Suprapubic skin (tissue), 4 donors: ENCODE data around the gene KBTBD12.

Experiments used
- EP300 ChIP-seq: sonication (generic); formaldehyde crosslinking; IDR thresholded peaks from one replicate; pipeline ENCODE4 v1.6.1; 2017; ENCODE audit warnings: antibody characterized with exemption
- POLR2AphosphoS5 ChIP-seq, 3 donors: sonication (generic); formaldehyde crosslinking; IDR thresholded peaks; one replicate each; pipeline ENCODE4 v1.6.1; 2017; ENCODE audit warnings: antibody characterized with exemption in 3 of 3
- TF ChIP-seq, protein P1 (sequence below), 2 donors: fragments of 200-600 bp in 1 of 2; fragments of 450-650 bp in 1 of 2; sonication (generic) in 1 of 2; IDR thresholded peaks; one replicate each; pipeline ENCODE4 v1.5.1; 2016 to 2019; ENCODE audit warnings: antibody characterized with exemption in 2 of 2, mild to moderate bottlenecking in 1 of 2, moderate library complexity in 1 of 2

- TF ChIP-seq, protein P1, sequence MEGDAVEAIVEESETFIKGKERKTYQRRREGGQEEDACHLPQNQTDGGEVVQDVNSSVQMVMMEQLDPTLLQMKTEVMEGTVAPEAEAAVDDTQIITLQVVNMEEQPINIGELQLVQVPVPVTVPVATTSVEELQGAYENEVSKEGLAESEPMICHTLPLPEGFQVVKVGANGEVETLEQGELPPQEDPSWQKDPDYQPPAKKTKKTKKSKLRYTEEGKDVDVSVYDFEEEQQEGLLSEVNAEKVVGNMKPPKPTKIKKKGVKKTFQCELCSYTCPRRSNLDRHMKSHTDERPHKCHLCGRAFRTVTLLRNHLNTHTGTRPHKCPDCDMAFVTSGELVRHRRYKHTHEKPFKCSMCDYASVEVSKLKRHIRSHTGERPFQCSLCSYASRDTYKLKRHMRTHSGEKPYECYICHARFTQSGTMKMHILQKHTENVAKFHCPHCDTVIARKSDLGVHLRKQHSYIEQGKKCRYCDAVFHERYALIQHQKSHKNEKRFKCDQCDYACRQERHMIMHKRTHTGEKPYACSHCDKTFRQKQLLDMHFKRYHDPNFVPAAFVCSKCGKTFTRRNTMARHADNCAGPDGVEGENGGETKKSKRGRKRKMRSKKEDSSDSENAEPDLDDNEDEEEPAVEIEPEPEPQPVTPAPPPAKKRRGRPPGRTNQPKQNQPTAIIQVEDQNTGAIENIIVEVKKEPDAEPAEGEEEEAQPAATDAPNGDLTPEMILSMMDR (IDR thresholded peaks at IDR 0.05): no peak
- TF ChIP-seq EP300 (no peak), POLR2AphosphoS5 (IDR thresholded peaks at IDR 0.05) (no peak)
These were observed 39.6 kb downstream of the KBTBD12 start for GRCh38 chr3:127954640-127955039.
